ENCODE measurements around the gene CHRNB1.
"Not testable (repeated sequence)": the region's sequence is repeated elsewhere in the genome, so short reads cannot be mapped to it uniquely, and the experiment has no call there.

CHRNB1 gene

DNA sequence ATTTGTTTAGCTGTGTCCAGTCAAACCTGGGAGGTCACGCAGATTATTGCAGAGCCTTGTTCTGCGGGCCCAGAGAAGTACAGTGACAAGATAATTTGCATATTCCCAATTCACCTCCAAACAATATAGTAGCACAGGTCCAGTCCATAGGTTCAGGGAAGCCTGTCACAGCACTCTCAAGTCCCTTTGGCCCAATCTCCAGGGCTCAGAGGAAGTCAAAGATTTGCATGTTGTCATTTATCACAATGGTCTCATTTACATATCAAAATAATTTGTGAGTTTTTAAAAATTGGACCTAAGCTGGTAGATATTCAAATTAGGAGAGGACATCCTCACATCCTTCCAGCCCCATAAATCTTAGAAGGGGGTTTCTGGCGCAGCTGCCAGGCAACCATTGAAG, 22.6 kb downstream of the CHRNB1 start:
- DNase-seq (ENCODE audit: low read depth), result no peak

DNA sequence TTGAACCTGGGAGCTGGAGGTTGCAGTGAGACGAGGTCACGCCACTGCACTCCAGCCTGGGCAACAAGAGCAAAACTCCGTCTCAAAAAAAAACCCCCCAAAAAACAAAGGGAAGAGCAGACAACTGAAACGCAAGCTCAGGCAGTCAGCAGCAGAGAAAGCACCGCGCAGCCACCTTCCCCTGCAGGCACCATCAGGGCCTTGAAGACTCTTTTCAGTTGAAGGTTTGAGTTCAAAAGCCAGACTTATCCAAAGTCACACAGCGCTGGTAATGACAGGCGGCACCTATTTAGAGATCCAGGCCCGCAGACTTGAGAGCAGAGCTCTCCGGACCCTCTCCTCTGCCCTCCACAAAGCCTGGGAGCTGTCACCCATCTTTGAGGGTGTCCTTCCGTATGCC, 23.4 kb downstream of the CHRNB1 start:
- no peak for DNase-seq (ENCODE audit: low read depth)

DNA sequence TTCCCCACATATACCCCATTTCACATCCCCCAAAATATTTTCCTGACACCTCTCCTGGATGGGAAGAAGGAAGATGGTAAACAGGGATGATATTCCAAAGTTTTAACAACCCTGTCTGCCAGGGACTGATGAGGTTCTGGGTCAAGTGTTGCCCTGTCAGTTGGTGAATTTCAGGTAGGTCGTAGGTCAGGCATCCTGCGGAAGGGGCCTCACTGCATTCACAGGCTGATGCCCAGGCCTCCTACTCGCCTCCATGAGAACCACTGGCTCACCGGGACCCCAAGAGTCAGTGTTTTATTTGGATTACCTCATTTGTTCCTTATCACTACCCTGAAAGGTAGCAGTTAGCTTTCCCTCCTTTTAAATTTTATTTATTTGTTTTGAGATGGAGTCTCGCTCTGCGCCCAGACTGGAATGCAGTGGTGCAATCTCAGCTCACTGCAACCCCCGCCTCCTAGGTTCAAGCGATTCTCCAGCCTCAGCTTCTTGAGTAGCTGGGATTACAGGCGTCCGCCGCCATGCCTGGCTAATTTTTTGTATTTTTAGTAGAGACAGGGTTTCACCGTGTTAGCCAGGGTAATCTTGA, 24.0 kb downstream of the CHRNB1 start:
- DNase-seq (ENCODE audit: low read depth), result no peak

DNA sequence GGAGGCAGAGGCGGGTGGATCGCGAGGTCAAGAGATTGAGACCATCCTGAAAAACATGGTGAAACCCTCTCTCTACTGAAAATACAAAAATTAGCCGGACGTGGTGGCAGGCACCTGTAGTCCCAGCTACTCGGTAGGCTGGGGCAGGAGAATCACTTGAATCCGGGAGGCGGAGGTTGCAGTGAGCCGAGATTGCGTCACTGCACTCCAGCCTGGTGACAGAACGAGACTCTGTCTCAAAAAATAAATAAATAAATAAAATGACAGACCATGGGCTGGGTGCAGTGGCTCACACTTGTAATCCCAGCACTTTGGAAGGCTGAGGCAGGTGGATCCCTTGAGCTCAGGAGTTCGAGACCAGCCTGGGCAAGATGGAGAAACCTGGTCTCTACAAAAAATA, 25.0 kb downstream of the CHRNB1 start:
- not testable (repeated sequence) for DNase-seq (ENCODE audit: low read depth)

DNA sequence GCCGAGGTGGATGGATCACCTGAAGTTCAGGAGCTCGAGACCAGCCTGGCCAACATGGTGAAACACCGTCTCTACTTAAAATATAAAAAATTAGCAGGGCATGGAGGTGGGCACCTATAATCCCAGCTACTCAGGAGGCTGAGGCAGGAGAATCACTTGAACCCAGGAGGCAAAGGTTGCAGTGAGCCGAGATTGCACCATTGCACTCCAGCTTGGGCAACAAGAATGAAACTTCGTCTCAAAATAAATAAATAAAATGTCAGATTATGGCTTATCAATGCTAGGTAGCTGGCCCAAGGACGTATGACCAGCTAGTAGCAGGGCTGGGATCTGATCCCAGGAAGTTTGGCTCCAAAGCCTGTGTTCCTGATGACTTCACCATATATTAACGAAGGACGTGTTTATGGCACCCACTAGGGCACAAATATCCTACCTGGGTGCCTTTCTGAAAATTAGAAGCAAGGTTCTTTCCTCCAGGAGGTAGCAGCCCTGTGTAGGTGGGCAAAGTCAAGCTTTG, 25.7 kb downstream of the CHRNB1 start:
- DNase-seq (ENCODE audit: low read depth), result not testable (repeated sequence)

DNA sequence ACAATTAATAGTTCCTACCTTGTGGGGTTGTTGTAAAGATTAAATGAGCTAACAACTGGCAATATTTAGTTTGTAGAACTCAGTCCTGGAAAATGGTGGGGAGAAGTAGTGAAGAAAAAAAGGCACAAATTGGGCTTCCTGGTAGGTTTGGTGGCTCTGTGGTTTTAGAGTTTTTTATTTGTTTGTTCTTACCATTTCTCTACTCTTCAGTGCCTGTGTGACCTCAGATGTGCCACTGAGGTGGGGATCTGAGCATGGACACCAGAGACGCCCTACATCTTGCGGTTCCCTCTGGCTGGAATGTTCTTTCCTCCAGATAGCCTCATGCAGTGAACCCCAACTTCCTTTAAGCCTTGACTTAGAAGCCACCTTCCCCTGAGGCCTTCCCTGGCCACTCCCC, 26.9 kb downstream of the CHRNB1 start:
- no peak for DNase-seq (ENCODE audit: low read depth)

DNA sequence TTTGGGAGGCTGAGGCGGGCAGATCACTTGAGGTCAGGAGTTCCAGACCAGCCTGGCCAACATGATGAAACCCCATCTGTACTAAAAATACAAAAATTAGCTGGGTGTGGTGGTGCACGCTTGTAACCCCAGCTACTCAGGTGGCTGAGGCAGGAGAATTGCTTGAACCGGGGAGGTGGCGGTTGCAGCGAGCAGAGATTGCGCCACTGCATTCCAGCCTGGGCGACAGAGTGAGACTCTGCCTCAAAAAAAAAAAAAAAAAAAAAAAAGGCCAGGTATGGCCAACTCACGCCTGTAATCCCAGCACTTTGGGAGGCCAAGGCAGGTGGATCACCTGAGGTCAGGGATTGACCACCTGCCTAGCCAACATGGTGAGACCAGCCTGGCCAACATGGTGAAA, 29.9 kb downstream of the CHRNB1 start:
- not testable (repeated sequence) for DNase-seq (ENCODE audit: low read depth)

DNA sequence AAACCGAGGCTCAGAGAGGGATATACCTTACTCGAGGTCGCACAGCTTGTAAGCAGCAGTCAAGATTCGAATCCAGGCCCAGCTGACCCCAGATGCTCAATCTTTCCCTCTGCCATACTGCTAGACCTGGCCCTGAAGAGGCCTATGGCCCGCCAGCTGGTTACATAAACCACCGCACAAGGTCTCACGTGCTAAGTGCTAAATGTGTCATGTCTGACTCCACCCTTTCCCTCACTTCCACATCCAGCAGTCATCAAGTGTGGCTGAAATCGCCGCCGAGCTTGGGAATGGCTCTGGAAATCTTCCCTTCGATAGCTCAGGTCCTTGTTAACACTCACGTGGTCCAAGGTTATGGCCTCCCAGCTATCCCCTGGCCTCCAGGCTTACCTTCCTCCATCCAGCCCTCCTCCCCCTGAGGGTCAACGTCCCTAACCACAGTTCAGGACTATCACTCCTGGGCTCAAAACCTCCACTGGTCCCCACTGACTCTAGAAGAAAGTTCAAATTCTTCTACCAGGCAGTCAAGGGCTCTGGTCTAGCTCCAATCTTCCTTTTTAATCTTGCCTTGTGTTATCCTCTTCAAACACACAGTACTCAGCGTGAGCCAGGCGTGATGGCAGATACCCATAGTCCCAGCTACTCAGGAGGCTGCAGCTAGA, 31.0 kb downstream of the CHRNB1 start:
- DNase-seq (ENCODE audit: low read depth), result no peak

DNA sequence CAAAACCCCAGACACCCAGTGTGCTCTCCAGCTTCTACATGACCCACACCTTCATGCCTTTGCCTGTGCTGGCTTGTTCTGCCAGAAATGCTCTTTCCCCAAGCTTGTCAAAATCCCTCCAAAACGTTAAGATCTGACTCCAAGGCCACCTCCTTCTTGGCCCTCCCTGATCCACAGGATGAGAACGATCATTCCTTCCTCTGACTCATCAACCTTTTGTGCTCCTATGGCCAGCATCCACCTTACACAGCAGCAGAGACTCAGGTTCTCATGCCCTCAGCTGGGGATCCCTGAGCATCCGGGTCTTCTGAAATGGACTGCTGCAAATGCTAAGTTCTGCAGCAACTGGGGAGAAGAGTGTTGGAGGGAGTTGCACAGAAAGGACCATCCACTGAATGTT, 31.6 kb downstream of the CHRNB1 start:
- no peak for DNase-seq (ENCODE audit: low read depth)

DNA sequence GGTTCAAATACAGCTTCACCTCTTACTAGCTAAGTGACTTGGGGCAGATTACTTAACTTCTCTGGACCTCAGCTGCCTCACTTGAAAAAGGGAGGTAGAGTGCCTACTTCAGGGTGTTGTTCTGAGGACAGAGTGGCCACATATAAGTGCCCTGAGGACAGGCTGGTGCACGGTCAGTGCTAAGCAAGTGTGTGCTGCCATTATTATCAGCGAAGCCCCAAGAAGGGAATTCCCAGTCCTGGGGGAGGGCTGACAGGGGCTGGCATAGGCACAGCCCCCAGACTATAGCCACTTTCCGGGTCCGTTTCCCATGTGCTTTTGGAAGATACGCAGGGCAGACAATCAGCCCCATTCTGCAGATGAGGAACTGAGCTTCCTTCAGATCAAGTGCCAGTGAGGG, 32.1 kb downstream of the CHRNB1 start:
- no peak for DNase-seq (ENCODE audit: low read depth)

DNA sequence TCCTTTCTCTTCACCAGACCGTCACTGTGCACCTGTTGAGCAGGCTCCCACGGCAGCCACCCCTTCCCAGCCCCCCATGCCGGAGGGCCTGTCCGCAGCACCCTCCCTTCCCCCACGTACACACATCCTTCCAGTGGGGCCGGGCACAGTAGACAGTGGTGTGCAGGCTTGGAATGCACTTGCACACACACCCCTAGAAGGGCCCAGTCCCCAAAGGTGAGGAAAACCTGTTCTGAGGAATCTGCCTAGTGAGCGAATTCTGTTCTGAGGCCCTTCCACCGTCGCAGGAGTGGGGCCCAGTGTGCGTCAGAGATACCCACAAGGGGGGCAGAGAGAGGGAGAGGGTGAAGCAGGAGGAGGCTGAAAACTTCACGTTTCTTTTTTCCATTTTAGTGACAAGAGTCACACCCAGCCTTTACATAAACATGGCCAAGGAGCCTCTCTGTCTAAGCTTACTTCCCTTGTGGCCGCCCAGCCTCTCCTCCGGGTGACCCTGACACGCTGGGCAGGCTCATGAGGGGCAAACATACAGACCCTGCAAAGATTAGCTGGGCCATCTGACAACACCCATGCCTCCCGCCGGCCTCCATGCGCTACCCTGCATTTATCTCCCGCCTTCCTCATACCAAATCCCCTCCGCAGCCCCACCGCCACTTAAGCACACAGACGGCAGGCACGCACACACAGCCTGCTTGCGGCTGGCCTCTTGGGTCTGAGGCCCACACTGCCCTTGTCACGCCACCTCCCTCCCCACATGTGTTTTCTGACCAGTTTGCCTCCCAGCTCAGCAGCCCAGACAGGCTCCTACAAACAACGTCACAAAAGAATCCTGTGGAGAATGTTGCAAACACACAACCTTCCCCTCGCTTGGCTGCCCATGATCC, 32.8 kb downstream of the CHRNB1 start:
- no peak for DNase-seq (ENCODE audit: low read depth)

DNA sequence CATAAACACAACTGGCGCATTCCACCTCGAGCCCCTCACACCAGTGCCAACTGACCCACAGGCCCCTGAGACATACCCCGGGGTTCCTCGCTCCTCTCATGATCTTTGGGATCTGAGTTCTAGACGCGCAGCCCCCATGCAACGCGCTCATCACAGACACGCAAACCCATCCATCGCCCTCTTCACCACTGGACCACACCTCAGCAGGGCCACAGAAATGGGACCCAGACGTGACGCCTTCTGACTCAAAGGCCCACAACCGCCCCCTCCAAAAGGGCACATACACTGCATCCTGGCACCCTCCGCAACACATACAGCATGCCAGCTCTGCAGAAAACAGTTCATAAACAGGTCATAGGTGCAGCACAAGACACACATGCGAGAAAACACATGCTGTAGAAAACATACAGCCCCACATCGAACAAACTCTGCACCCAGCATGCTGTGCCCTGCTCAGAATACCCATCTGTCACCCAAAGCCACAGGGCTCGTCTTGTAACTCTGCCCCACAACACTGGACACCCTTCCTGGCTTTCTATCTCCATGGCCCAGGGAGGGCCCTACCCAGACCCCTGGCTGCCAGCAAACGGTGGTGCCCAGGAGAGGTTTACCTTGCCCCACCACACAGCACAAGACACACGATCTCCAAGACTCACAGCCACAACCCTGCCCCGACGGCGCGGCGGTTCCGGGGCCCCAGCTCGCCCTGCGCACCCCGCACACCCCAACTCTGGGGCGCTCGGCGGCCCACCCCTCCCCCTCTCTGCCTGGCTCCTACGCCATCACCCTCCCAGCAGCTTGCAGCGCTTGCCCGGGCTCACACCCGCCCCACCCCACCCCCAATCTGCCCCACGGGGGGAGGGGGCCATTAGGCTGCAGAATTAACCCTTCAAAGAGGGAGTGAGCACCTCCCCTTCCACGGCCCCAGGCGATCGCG, 33.7 kb downstream of the CHRNB1 start:
- DNase-seq (ENCODE audit: low read depth), result peak; percentile 33

DNA sequence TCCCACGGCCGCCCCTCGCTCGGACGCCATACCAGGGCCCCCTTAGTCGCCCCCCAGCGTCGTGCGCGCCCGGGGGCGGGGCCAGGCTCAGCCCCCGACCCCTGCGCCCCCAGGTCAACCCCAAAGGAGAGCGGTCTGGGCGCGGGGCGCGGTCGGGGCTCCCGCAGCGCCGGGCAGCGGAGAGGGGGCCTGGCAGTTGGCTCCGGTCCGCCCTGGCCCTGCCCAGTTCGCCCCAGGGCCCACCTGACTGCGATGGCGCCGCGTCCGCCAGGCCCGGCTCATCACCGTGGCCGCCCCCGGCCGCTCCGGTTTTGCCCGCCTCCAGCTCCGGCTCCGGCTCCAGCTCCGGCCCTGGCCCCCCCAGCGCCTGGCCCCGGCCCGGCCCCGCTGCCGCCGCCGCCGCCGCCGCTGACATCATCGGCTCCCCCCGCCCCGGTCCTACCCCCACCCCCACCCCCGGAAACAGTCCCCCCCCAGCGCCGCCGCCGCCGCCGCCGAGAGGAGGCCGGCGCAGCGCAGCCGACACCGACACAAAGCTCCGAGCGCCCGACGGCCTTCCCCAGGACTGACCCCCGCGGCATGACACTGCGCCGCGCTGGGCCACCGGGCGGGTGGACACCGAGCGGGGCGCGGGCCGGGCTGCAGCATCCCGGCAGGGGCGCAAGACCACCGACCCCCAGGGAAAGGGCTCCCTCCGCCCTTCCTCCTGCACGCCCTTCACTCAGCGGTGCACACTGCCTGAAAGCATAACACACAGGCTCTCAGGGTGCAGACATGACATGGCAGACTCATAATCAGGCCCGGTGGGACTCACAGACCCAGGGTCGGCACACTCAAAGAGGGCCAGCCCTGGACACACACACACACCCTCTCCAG, 34.6 kb downstream of the CHRNB1 start, which contains the start of gene ZBTB4:
Gene ZBTB4 (minus strand): TSS at position 419 of the 876 bp plus-strand sequence. CDS start 12,830 bp downstream, outside the sequence.
- peak; percentile 32 for DNase-seq (ENCODE audit: low read depth)

DNA sequence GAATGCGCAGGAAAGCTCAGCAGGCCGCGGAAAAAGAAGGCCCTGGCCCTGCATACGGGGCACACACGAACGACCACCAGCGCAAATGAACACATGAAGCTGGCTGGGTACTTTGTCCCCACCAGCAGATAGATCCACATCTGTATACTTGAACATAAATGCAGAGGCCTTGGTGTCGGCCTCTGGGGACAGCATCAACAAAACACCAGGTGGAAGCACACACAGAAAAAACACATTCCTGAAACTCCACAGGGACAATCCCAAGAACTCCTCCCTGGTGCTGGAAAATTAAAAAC, 35.2 kb downstream of the CHRNB1 start:
- DNase-seq (ENCODE audit: low read depth), result no peak

DNA sequence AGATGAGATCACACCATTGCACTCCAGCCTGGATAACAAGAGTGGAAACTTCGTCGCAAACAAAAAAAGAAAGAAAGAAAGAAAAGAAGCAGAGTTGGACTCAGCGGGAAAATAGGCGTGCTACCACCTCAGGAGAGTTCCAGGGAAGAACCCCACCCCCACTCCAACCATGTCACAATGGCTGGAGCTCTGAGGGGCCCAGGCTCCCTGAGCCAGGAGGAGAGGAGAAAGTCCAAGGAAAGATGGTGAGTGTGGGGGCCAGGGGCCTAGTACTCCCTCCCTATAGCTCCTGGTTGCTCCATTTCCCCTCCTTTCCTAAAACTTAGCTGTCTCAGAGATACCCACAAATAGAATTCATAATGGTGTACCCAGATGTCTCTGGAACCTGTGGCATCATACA, 36.4 kb downstream of the CHRNB1 start, which contains the start of gene SLC35G6:
Gene SLC35G6 (plus strand): TSS at position 172 of the 400 bp plus-strand sequence. CDS start 71 bp downstream, at position 243.
- DNase-seq (ENCODE audit: low read depth), result not testable (repeated sequence)

DNA sequence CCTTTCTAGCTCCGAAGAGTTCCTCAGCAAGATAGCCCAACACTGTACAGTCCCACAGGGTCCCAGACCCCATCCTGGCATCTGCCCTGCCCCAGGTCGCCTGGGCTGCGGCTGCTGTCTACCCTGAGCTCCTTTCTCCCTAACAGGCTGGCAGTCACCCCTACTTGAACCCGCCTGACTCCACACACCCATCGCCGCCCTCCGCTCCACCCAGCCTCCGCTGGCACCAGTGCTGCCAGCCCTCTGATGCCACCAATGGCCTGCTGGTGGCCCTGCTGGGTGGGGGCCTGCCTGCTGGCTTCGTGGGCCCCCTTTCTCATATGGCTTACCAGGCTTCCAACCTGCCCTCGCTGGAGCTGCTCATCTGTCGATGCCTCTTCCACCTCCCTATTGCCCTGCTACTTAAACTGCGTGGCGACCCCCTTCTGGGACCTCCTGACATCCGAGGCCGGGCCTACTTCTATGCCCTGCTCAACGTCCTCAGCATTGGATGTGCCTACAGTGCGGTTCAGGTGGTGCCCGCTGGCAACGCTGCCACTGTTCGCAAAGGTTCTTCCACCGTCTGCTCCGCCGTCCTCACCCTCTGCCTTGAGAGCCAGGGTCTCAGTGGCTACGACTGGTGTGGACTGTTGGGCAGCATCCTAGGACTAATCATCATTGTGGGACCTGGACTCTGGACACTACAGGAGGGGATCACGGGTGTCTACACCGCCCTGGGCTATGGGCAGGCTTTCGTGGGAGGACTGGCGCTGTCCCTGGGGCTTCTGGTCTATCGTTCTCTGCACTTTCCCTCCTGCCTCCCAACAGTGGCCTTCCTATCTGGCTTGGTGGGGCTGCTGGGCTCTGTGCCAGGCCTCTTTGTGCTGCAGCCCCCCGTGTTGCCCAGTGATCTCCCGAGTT, 37.2 kb downstream of the CHRNB1 start:
- not testable (repeated sequence) for DNase-seq (ENCODE audit: low read depth)

DNA sequence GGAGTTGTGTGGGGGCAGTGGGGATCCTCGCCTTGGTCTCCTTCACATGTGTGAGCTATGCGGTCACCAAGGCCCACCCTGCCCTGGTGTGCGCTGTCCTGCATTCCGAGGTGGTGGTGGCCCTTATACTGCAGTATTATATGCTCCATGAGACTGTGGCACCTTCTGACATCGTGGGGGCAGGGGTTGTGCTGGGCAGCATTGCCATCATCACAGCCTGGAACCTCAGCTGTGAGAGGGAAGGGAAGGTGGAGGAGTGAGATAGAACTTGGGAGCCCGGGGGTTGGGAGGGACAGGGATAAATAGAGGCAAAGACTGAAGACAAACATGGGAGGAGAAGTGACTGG, 37.9 kb downstream of the CHRNB1 start:
- DNase-seq (ENCODE audit: low read depth), result not testable (repeated sequence)

DNA sequence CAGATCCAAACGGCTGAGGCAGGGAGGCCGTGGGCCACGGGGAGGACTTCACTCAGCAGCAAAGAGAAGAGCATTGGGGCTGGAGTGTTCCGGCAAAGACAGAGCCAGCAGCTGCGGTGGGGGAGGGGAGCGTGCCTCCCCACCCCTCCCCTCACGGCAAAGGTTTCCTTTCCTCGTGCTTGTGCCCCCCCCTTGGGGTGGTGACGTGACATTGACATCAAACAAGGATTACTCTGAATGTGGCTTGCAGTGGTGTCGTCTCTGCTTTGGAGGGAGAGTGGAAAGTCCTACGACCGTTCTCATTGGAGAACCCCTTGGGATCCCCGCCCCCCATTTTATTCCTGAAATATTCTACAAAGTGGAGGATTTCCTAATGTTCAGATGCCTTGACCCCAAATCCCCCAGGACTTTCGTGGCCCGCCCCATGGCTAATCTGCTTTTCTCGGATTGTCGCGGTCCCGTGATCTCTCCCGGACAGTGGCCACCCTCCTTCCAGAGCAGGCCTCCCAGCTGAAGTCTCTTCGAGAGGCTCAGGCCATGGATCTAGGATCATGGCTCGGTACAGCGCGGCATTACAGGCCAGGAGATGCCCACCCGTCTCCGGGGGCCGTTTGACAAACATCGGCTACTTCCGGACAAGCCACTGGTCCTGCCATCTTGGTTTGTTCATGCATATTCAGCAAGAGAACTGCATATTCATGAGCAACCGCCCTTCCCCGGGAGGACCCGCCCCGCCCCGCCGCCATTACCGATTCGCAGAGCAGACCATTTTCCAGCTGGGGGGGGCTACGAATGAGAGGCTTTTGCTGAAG, 38.6 kb downstream of the CHRNB1 start:
- peak; percentile 66 for DNase-seq (ENCODE audit: low read depth)
